Mesothelial cell of epicardium (in vitro differentiated cells): ENCODE results near the gene RANBP9. TPM values are rescaled to one million over a fixed set of nuclear protein-coding genes. Genes with fewer than 3 reads are reported as not detected.

Source experiments
- DNase-seq, 2 experiments: peaks; one replicate each; pipeline ENCODE4 v3.0.0; 2021; ENCODE audit warnings: low spot score in 2 of 2; ENCODE audit not compliant: unreplicated experiment in 2 of 2
- H3K27ac Mint-ChIP-seq: 2 replicates; pipeline ENCODE4 v1.8.0; 2021; ENCODE audit warnings: mixed read lengths
- H3K27me3 Mint-ChIP-seq: 2 replicates; pipeline ENCODE4 v1.8.0; 2021; ENCODE audit warnings: low read depth, mixed read lengths
- H3K36me3 Mint-ChIP-seq: 2 replicates; pipeline ENCODE4 v1.8.0; 2021; ENCODE audit warnings: mixed read lengths
- H3K4me1 Mint-ChIP-seq: 2 replicates; pipeline ENCODE4 v1.8.0; 2021; ENCODE audit warnings: mixed read lengths
- H3K4me3 Mint-ChIP-seq: 2 replicates; pipeline ENCODE4 v1.8.0; 2021; ENCODE audit warnings: mild to moderate bottlenecking, moderate library complexity, mixed read lengths
- H3K9me3 Mint-ChIP-seq: 2 replicates; pipeline ENCODE4 v1.8.0; 2021; ENCODE audit warnings: mixed read lengths
- total RNA-seq: library from RNA; stranded (reverse); gene quantifications from 3 replicates; pipeline ENCODE4 v1.2.1, GENCODE V29; 2021
- TF ChIP-seq, protein P1 (sequence below): fragments of 200-600 bp; sonication (generic); IDR thresholded peaks from one replicate; pipeline ENCODE4 v1.5.0; 2021; ENCODE audit warnings: antibody characterized with exemption; ENCODE audit not compliant: unreplicated experiment

Gene RANBP9
- total RNA-seq, 1 donor from 2014 or later: 46.9 TPM

DNA sequence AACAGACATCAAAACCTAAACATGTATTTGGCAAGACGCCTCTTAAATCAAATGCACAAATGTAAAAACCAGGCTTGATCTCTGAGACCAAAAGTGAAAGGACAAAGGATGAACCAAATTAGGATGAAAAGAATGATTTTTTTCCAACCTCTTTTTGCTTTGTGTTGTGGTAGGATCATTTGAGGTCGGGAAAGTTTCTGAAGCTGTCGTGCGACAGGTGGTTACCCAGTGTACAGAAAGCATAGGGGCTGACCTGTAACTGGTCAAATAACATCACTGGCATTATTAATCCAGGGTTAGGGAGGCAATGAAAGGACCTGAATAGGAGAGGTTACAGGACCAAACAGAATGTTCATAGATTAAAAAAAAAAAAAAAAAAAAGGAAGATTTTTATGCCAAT lies 114.6 kb downstream of the RANBP9 start:
- Mint-ChIP-seq H3K4me3 (no peak overlapping the region), H3K36me3 (peaks cover 51% of the 10 kb centered on the region), H3K4me1 (no peaks in the 10 kb centered on the region), H3K9me3 (no peaks in the 10 kb centered on the region), H3K27me3 (no peaks in the 10 kb centered on the region), H3K27ac (no peak overlapping the region)
- DNase-seq: no peak
- TF ChIP-seq, protein P1, sequence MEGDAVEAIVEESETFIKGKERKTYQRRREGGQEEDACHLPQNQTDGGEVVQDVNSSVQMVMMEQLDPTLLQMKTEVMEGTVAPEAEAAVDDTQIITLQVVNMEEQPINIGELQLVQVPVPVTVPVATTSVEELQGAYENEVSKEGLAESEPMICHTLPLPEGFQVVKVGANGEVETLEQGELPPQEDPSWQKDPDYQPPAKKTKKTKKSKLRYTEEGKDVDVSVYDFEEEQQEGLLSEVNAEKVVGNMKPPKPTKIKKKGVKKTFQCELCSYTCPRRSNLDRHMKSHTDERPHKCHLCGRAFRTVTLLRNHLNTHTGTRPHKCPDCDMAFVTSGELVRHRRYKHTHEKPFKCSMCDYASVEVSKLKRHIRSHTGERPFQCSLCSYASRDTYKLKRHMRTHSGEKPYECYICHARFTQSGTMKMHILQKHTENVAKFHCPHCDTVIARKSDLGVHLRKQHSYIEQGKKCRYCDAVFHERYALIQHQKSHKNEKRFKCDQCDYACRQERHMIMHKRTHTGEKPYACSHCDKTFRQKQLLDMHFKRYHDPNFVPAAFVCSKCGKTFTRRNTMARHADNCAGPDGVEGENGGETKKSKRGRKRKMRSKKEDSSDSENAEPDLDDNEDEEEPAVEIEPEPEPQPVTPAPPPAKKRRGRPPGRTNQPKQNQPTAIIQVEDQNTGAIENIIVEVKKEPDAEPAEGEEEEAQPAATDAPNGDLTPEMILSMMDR: no peak

DNA sequence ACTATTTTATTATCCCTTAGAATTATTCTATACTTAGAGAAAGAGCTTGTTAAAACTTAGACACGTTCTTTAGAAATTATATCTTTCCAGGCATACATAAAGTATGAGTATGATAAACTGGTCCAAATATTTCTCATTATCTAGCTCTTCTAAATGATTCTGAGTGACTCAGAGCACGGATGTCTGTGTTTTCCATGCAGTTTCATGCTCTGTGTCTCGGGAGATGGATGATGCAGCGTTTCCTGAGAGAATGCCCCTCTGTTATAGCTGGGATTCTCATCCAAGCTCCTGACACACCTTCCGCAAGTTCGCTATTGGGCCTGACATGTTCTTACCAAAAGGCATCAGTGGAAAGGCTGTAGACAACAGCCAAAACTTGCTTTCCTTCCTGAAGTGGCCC lies 117.9 kb downstream of the RANBP9 start:
- TF ChIP-seq, protein P1: no peak
- Mint-ChIP-seq H3K4me1 (no peaks in the 10 kb centered on the region), H3K27me3 (no peaks in the 10 kb centered on the region), H3K4me3 (no peak overlapping the region), H3K36me3 (peaks cover 29% of the 10 kb centered on the region), H3K9me3 (no peaks in the 10 kb centered on the region), H3K27ac (no peak overlapping the region)
- DNase-seq: no peak

DNA sequence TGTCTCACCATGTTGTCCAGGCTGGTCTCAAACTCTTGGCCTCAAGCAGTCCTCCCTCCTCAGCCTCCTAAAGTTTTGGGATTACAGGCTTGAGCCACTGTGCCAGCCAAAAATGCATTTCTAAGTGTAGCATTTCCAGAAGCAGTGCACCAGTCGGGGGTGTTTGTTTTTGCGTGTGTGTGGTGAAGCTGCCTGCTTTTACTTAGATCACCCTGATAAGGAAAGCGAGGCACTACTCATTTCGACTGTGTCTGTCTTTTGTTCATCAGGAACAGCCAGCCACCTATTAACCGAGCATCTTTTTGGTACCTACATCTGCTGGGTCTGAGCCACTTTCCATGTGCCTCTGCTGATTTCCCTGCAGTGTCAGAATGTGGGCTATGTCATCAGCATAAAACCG lies 118.5 kb downstream of the RANBP9 start:
- TF ChIP-seq, protein P1: no peak
- DNase-seq: no peak
- H3K27ac Mint-ChIP-seq: no peak overlapping the region
- H3K4me3 Mint-ChIP-seq: no peak overlapping the region
- H3K4me1 Mint-ChIP-seq: no peaks in the 10 kb centered on the region
- peaks cover 29% of the 10 kb centered on the region for H3K36me3 Mint-ChIP-seq
- no peaks in the 10 kb centered on the region for H3K9me3 Mint-ChIP-seq
- H3K27me3 Mint-ChIP-seq: no peaks in the 10 kb centered on the region

DNA sequence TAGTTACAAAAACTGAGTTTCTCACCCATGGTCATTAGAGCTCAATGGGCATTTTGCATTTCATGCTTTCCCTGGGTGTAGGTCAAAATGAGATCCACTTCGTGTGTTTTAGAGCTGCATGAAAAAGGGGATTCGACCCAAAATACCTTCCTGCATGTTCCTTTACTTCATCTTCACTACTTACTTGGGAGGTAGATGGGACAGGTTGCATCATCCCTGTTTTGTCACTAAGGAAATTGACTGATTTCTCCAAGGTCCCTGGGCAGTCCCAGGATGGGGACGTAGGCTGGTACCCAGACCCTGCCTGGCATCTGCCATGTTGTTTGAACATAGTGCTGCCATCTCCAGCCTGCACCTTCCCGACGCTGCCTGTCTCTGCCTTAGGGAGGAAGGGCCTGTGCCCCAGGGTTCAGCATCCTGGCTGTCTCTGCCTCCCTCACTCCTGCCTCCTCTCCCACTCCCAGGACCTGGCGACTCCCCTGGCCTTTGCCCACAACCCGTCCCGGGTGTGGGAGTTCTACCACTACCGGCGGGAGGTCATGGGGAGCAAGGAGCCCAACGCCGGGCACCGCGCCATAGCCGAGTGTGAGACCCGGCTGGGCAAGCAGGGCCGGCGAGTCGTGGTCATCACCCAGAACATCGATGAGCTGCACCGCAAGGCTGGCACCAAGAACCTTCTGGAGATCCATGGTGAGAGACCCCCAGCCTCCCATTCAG lies 120.3 kb downstream of the RANBP9 start:
- TF ChIP-seq, protein P1: no peak
- Mint-ChIP-seq H3K4me3 (no peak overlapping the region), H3K4me1 (no peaks in the 10 kb centered on the region), H3K27me3 (no peaks in the 10 kb centered on the region), H3K27ac (no peak overlapping the region), H3K36me3 (peaks cover 24% of the 10 kb centered on the region), H3K9me3 (no peaks in the 10 kb centered on the region)
- no peak for DNase-seq

DNA sequence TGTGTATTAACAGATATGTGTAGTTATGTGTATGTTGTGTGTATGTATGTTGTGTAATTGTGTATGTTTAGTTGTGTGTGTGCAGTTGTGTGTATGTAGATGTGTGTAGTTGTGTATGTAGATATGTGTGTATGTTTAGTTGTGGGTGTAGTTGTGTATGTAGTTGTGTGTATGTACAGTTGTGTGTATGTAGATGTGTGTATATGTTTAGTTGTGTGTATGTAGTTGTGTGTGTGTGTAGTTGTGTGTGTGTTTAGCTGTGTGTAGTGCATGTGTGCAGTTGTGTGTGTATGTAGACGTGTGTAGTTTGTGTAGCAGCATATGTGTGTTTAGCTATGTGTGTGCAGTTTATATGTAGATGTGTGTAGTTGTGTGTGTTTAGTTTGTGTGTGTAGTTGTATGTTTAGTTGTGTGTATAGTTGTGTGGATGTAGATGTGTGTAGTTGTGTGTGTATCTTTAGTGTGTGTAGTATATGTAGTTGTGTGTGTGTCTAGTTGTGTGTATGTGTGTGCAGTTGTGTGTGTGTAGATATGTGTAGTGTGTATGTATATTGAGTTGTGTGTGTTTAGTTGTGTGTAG lies 121.0 kb downstream of the RANBP9 start:
- Mint-ChIP-seq H3K4me1 (no peaks in the 10 kb centered on the region), H3K9me3 (no peaks in the 10 kb centered on the region), H3K36me3 (peaks cover 22% of the 10 kb centered on the region), H3K27me3 (no peaks in the 10 kb centered on the region), H3K4me3 (no peak overlapping the region), H3K27ac (no peak overlapping the region)
- DNase-seq: no peak
- TF ChIP-seq, protein P1: no peak
